ENCODE measurements around the gene WDR64.

DNA sequence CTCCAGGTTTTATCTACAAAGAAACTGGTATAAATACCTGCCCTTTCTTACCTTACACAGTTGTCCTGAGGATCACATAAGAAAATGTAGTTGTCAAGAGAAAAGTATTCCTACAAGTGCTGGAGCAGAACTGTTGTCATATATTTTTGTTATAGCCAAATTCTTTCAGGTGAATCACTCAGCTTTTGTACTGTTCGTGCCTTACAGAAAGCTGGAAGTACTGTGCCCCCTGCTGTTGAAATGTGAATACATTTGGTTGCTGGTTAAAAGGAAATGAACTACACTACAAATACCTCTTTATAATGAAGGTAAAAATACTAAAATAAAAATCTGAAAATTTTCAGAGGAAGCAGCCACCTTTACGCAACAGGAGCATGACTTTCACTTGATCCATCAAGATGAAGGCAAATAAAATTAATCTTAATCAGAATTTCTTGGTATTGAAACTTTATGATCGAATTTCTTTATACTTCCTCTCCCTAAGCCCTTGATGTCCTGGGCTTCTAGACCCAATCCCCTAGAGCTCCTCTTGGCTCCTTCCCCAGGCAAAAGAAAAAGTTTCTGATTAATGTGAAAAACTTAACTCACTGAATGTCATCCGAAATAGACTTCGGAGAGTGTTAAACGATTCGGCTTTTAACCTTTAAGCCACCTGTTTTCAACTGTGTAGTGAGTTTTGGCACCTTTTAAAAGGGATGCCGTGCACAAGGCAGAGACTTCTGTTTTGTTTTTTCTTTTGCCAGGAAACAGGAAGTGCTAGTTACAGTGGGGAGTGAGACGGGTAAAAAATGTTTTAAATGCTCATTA is 24.4 kb upstream of the WDR64 start:
- no peak for TF ChIP-seq TAF1 (conservative IDR thresholded peaks at IDR 0.05)
- TF ChIP-seq, protein P1, sequence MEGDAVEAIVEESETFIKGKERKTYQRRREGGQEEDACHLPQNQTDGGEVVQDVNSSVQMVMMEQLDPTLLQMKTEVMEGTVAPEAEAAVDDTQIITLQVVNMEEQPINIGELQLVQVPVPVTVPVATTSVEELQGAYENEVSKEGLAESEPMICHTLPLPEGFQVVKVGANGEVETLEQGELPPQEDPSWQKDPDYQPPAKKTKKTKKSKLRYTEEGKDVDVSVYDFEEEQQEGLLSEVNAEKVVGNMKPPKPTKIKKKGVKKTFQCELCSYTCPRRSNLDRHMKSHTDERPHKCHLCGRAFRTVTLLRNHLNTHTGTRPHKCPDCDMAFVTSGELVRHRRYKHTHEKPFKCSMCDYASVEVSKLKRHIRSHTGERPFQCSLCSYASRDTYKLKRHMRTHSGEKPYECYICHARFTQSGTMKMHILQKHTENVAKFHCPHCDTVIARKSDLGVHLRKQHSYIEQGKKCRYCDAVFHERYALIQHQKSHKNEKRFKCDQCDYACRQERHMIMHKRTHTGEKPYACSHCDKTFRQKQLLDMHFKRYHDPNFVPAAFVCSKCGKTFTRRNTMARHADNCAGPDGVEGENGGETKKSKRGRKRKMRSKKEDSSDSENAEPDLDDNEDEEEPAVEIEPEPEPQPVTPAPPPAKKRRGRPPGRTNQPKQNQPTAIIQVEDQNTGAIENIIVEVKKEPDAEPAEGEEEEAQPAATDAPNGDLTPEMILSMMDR (IDR thresholded peaks at IDR 0.05; ENCODE audit: low read depth, low read length, missing input control), result peak; percentile 66

All from liver (tissue), 3 donors.